Hypothalamus (tissue), 51 donors: ENCODE results near the gene LCE3E.

Experiments used
- DNase-seq, 51 donors: peaks; one replicate each; lab custom pipeline; 2025; lab: John Stamatoyannopoulos, UW

The LCE3E gene

DNA sequence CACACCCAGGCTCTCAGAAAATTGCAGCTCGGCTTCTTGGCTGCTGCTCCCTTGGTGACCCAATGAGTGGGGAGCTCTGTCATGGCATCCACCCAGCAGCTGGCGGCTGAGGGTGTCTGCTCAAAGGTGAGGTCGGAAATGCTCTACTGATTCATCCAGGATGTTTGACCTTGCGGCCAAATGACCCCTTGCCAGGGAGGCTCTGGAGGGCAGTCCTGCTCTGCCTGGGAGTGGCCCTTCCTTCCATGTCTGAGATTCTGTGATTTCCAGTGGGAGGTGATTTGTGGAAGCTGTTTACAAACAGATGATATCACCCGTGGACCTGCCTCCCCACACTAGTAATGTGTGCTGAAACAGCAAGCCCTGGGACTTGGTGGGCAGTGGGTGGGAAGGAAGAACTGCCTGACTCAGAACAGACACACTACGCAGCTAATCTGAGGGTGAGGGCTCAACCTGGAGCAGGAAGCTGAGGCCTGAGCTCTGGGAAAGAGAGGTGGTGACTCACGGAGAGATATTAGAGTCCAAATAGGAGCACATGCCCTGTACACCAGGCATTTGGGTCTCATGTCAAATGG lies 49.3 kb downstream of the LCE3E start:
- DNase-seq: no peak

- no peak for DNase-seq
These were observed 50.5 kb downstream of the LCE3E start for GRCh38 chr1:152516082-152516481.
